GM23338 (cell line): ENCODE data around the gene GALR2.

Experiments used
- EZH2 ChIP-seq: fragments of 200-600 bp; sonication (generic); IDR thresholded peaks from one replicate; pipeline ENCODE4 v1.8.0; 2017; ENCODE audit warnings: antibody characterized with exemption, mild to moderate bottlenecking, low read depth; ENCODE audit not compliant: unreplicated experiment
- POLR2AphosphoS5 ChIP-seq: IDR thresholded peaks from 2 replicates; pipeline ENCODE4 v1.6.1; 2016; ENCODE audit warnings: antibody characterized with exemption, low read depth
- TF ChIP-seq, protein P1 (sequence below), 2 experiments: fragments of 200-600 bp in 1 of 2; sonication (generic) in 1 of 2; conservative IDR thresholded peaks; 2 replicates each; pipeline versions ENCODE4 v1.5.1 to v1.6.1; 2016 to 2017; ENCODE audit warnings: antibody characterized with exemption in 2 of 2, low read depth in 2 of 2, mild to moderate bottlenecking in 2 of 2, moderate library complexity in 1 of 2

DNA sequence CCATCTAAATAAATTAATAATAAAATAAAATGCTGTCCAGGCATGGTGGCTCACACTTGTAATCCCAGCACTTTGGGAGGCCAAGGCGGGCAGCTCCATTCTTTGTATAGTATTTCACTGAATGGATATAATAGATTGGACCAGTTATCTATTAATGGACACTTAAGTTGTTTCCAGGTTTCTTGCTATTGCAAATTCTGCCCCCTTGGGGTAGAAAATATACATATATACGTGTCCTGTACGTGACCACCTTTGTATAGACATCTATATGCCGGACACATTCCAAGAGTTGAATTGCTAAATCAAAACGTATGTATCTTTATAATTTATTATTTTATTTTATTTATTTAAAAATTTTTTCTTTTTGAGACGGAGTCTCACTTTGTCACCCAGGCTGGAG is 32.9 kb downstream of the GALR2 start:
- TF ChIP-seq, protein P1, sequence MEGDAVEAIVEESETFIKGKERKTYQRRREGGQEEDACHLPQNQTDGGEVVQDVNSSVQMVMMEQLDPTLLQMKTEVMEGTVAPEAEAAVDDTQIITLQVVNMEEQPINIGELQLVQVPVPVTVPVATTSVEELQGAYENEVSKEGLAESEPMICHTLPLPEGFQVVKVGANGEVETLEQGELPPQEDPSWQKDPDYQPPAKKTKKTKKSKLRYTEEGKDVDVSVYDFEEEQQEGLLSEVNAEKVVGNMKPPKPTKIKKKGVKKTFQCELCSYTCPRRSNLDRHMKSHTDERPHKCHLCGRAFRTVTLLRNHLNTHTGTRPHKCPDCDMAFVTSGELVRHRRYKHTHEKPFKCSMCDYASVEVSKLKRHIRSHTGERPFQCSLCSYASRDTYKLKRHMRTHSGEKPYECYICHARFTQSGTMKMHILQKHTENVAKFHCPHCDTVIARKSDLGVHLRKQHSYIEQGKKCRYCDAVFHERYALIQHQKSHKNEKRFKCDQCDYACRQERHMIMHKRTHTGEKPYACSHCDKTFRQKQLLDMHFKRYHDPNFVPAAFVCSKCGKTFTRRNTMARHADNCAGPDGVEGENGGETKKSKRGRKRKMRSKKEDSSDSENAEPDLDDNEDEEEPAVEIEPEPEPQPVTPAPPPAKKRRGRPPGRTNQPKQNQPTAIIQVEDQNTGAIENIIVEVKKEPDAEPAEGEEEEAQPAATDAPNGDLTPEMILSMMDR (conservative IDR thresholded peaks at IDR 0.05; ENCODE audit: low read depth in 2 of 2) = no peak; a peak in 1 of 4 replicates
- TF ChIP-seq EZH2 (no peak), POLR2AphosphoS5 (no peak)
